BE2C (cell line): Measurements from ENCODE around the gene CDK6.
"Not testable (repeated sequence)": the region's sequence is repeated elsewhere in the genome, so short reads cannot be mapped to it uniquely, and the experiment has no call there.

Source experiments
- DNase-seq: peaks from one replicate; pipeline ENCODE4 v3.0.0-alpha.2; 2020
- H3K27me3 ChIP-seq: fragments of 250-450 bp; sonication (Bioruptor Pico); 2 replicates; pipeline ENCODE4 v1.5.1; 2020; ENCODE audit warnings: mild to moderate bottlenecking
- H3K36me3 ChIP-seq: fragments of 250-450 bp; sonication (Bioruptor Pico); 2 replicates; pipeline ENCODE4 v1.5.1; 2020; ENCODE audit warnings: mild to moderate bottlenecking
- H3K4me1 ChIP-seq: fragments of 250-450 bp; sonication (Bioruptor Pico); 2 replicates; pipeline ENCODE4 v1.5.1; 2020
- H3K4me3 ChIP-seq: 2 replicates; pipeline ENCODE4 v1.5.1; 2011; ENCODE audit warnings: low read depth, low read length
- H3K9me3 ChIP-seq: fragments of 250-450 bp; sonication (Bioruptor Pico); 2 replicates; pipeline ENCODE4 v1.5.1; 2020
- CTCF ChIP-seq: IDR thresholded peaks from 2 replicates; pipeline ENCODE4 v1.5.1; 2012; ENCODE audit warnings: mild to moderate bottlenecking, low read depth, low read length

The CDK6 gene

GRCh38 chr7:92613214-92613613, 223.2 kb downstream of the CDK6 start:
- peaks cover 5% of the 10 kb centered on the region; the same call in 1 of the 2 replicates for H3K4me1 ChIP-seq

GRCh38 chr7:92612501-92612900, 223.9 kb downstream of the CDK6 start:
- Histone ChIP-seq H3K4me1 (peaks cover 5% of the 10 kb centered on the region; the same call in 1 of the 2 replicates), H3K9me3 (no peaks in the 10 kb centered on the region), H3K36me3 (peaks cover 44% of the 10 kb centered on the region), H3K27me3 (no peaks in the 10 kb centered on the region), H3K4me3 (no peak overlapping the region)
- no peak for TF ChIP-seq CTCF
- no peak for DNase-seq

More at GRCh38 chr7:92613214-92613613, 223.2 kb downstream of the CDK6 start:
- DNase-seq = no peak
- no peaks in the 10 kb centered on the region for H3K27me3 ChIP-seq
- H3K9me3 ChIP-seq = no peaks in the 10 kb centered on the region
- no peak overlapping the region for H3K4me3 ChIP-seq
- TF ChIP-seq CTCF = no peak
- peaks cover 46% of the 10 kb centered on the region for H3K36me3 ChIP-seq

GRCh38 chr7:92611735-92612134, 224.6 kb downstream of the CDK6 start:
- DNase-seq = no peak
- no peaks in the 10 kb centered on the region for H3K27me3 ChIP-seq
- no peaks in the 10 kb centered on the region for H3K9me3 ChIP-seq
- H3K4me3 ChIP-seq = no peak overlapping the region
- H3K36me3 ChIP-seq = peaks cover 38% of the 10 kb centered on the region
- H3K4me1 ChIP-seq = peaks cover 5% of the 10 kb centered on the region; the same call in 1 of the 2 replicates
- TF ChIP-seq CTCF = no peak

- TF ChIP-seq CTCF = peak; percentile 43
- no peaks in the 10 kb centered on the region for H3K4me1 ChIP-seq
- DNase-seq = no peak
- H3K9me3 ChIP-seq = no peaks in the 10 kb centered on the region
- no peak overlapping the region for H3K4me3 ChIP-seq
- H3K36me3 ChIP-seq = peaks cover 29% of the 10 kb centered on the region
- H3K27me3 ChIP-seq = no peaks in the 10 kb centered on the region
Observed at GRCh38 chr7:92609921-92610518, 226.4 kb downstream of the CDK6 start.

- Histone ChIP-seq H3K9me3 (no peaks in the 10 kb centered on the region), H3K27me3 (no peaks in the 10 kb centered on the region), H3K4me3 (no peak overlapping the region), H3K4me1 (no peaks in the 10 kb centered on the region), H3K36me3 (peaks cover 25% of the 10 kb centered on the region)
- no peak for TF ChIP-seq CTCF
- DNase-seq = no peak
Observed at GRCh38 chr7:92608380-92609322, 227.7 kb downstream of the CDK6 start.

GRCh38 chr7:92606985-92607384, 229.4 kb downstream of the CDK6 start:
- no peak for TF ChIP-seq CTCF
- no peak for DNase-seq
- no peaks in the 10 kb centered on the region for H3K27me3 ChIP-seq
- H3K4me1 ChIP-seq = no peaks in the 10 kb centered on the region
- H3K9me3 ChIP-seq = no peaks in the 10 kb centered on the region
- peaks cover 22% of the 10 kb centered on the region for H3K36me3 ChIP-seq
- H3K4me3 ChIP-seq = no peak overlapping the region

- H3K4me1 ChIP-seq, H3K9me3 ChIP-seq, DNase-seq, H3K4me3 ChIP-seq, H3K27me3 ChIP-seq: not testable (repeated sequence)
- H3K36me3 ChIP-seq = peaks cover 22% of the 10 kb centered on the region
Observed at GRCh38 chr7:92604517-92604916, 231.9 kb downstream of the CDK6 start.
